HEK293 (cell line): ENCODE measurements around the gene CTAGE1.

Experiments
- CTCF ChIA-PET: fragments of 350-600 bp; formaldehyde crosslinking; extraction: SDS; loops from one replicate; lab custom pipeline; 2021; ENCODE audit warnings: antibody characterized with exemption; lab: Yijun Ruan, JAX
- POLR2A ChIA-PET: fragments of 300-600 bp; formaldehyde crosslinking; extraction: SDS; loops from one replicate; lab custom pipeline; 2020; ENCODE audit warnings: antibody characterized with exemption, inconsistent platforms; lab: Yijun Ruan, JAX
- H3K27ac ChIP-seq: fragments of 200-500 bp; sonication (Bioruptor generic); 2 replicates; pipeline ENCODE4 v1.5.1; 2014; ENCODE audit warnings: low read depth, low read length, control low read depth, inconsistent platforms; ENCODE audit errors: extremely low read depth
- H3K36me3 ChIP-seq, 2 experiments: fragments of 200-500 bp in 1 of 2; sonication (Bioruptor generic) in 1 of 2; 1 replicate in 1 of 2; 2 replicates in 1 of 2; pipeline ENCODE4 v1.5.1; 2014 to 2017; ENCODE audit warnings: inconsistent platforms in 2 of 2, low read length in 2 of 2; ENCODE audit not compliant: control insufficient read depth in 2 of 2, insufficient read depth in 1 of 2
- H3K4me1 ChIP-seq: fragments of 200-500 bp; sonication (Bioruptor generic); 2 replicates; pipeline ENCODE4 v1.5.1; 2014; ENCODE audit warnings: mild to moderate bottlenecking, low read length, inconsistent platforms; ENCODE audit not compliant: control insufficient read depth, insufficient read depth
- H3K4me3 ChIP-seq: 2 replicates; pipeline ENCODE4 v1.5.1; 2011; ENCODE audit warnings: low read depth, mild to moderate bottlenecking, control low read depth, low read length, moderate library complexity
- H3K9me3 ChIP-seq: fragments of 200-500 bp; sonication (Bioruptor generic); 2 replicates; pipeline ENCODE4 v1.5.1; 2014; ENCODE audit warnings: low read depth, low read length, inconsistent platforms; ENCODE audit not compliant: control insufficient read depth, insufficient read depth
- BCL11B ChIP-seq: fragments of 450-650 bp; formaldehyde crosslinking; IDR thresholded peaks from 2 replicates; pipeline ENCODE4 v1.5.1; 2016; ENCODE audit warnings: low read depth, missing biosample characterization, missing genetic modification characterization
- EGR2 ChIP-seq: fragments of 450-650 bp; formaldehyde crosslinking; IDR thresholded peaks from 2 replicates; pipeline ENCODE4 v1.5.1; 2016; ENCODE audit warnings: low read depth, missing biosample characterization, missing genetic modification characterization
- HOXA7 ChIP-seq: sonication (generic); formaldehyde crosslinking; IDR thresholded peaks from 2 replicates; pipeline ENCODE4 v1.8.1; 2022; ENCODE audit warnings: missing genetic modification reagents, borderline replicate concordance
- PRDM10 ChIP-seq: fragments of 450-650 bp; formaldehyde crosslinking; IDR thresholded peaks from 2 replicates; pipeline ENCODE4 v1.5.1; 2016; ENCODE audit warnings: missing biosample characterization, missing genetic modification characterization
- YY1 ChIP-seq: fragments of 450-650 bp; formaldehyde crosslinking; IDR thresholded peaks from 2 replicates; pipeline ENCODE4 v1.5.1; 2018; ENCODE audit warnings: missing biosample characterization, missing genetic modification characterization
- ZBTB1 ChIP-seq: fragments of 450-650 bp; formaldehyde crosslinking; IDR thresholded peaks from 2 replicates; pipeline ENCODE4 v1.5.1; 2016; ENCODE audit warnings: missing biosample characterization, missing genetic modification characterization
- ZBTB21 ChIP-seq: fragments of 450-650 bp; formaldehyde crosslinking; IDR thresholded peaks from 2 replicates; pipeline ENCODE4 v1.5.1; 2017; ENCODE audit warnings: missing biosample characterization, missing genetic modification characterization
- ZFP37 ChIP-seq: fragments of 450-650 bp; formaldehyde crosslinking; IDR thresholded peaks from 2 replicates; pipeline ENCODE4 v1.5.1; 2016; ENCODE audit warnings: missing biosample characterization, missing genetic modification characterization
- ZNF140 ChIP-seq: fragments of 450-650 bp; formaldehyde crosslinking; IDR thresholded peaks from 2 replicates; pipeline ENCODE4 v1.5.1; 2016; ENCODE audit warnings: missing biosample characterization, missing genetic modification characterization
- ZNF155 ChIP-seq: fragments of 450-650 bp; formaldehyde crosslinking; IDR thresholded peaks from 2 replicates; pipeline ENCODE4 v1.5.1; 2016; ENCODE audit warnings: missing biosample characterization, missing genetic modification characterization
- ZNF19 ChIP-seq: fragments of 450-650 bp; formaldehyde crosslinking; IDR thresholded peaks from 2 replicates; pipeline ENCODE4; 2016; ENCODE audit warnings: missing biosample characterization, missing genetic modification characterization, low read depth
- ZNF37A ChIP-seq: fragments of 450-650 bp; IDR thresholded peaks from 2 replicates; pipeline ENCODE4 v1.5.1; 2018; ENCODE audit warnings: missing biosample characterization, missing genetic modification characterization
- ZNF394 ChIP-seq: fragments of 450-650 bp; formaldehyde crosslinking; IDR thresholded peaks from 2 replicates; pipeline ENCODE4 v1.5.1; 2016; ENCODE audit warnings: missing biosample characterization, missing genetic modification characterization, mild to moderate bottlenecking, moderate library complexity, borderline replicate concordance
- ZNF398 ChIP-seq: fragments of 450-650 bp; formaldehyde crosslinking; IDR thresholded peaks from 2 replicates; pipeline ENCODE4 v1.5.1; 2017; ENCODE audit warnings: missing biosample characterization, missing genetic modification characterization
- ZNF530 ChIP-seq: fragments of 450-650 bp; formaldehyde crosslinking; IDR thresholded peaks from 2 replicates; pipeline ENCODE4 v1.5.1; 2016; ENCODE audit warnings: low read depth, missing biosample characterization, missing genetic modification characterization
- ZNF621 ChIP-seq: fragments of 450-650 bp; formaldehyde crosslinking; IDR thresholded peaks from 2 replicates; pipeline ENCODE4 v1.5.1; 2017; ENCODE audit warnings: missing biosample characterization, missing genetic modification characterization
- ZNF704 ChIP-seq: fragments of 450-650 bp; formaldehyde crosslinking; IDR thresholded peaks from 2 replicates; pipeline ENCODE4 v1.5.1; 2016; ENCODE audit warnings: missing biosample characterization, missing genetic modification characterization
- TF ChIP-seq, protein P1 (sequence below): fragments of 450-650 bp; formaldehyde crosslinking; IDR thresholded peaks from 2 replicates; pipeline ENCODE4 v1.5.1; 2016; ENCODE audit warnings: missing biosample characterization, missing genetic modification characterization, low read depth
- TF ChIP-seq, protein P2 (sequence below): fragments of 450-650 bp; formaldehyde crosslinking; conservative IDR thresholded peaks from 2 replicates; pipeline ENCODE4 v1.5.1; 2016; ENCODE audit warnings: low read depth, missing biosample characterization, missing genetic modification characterization
- TF ChIP-seq, protein P3 (sequence below): fragments of 450-650 bp; formaldehyde crosslinking; IDR thresholded peaks from 2 replicates; pipeline ENCODE4 v1.5.1; 2016; ENCODE audit warnings: missing biosample characterization, missing genetic modification characterization

Gene CTAGE1

DNA sequence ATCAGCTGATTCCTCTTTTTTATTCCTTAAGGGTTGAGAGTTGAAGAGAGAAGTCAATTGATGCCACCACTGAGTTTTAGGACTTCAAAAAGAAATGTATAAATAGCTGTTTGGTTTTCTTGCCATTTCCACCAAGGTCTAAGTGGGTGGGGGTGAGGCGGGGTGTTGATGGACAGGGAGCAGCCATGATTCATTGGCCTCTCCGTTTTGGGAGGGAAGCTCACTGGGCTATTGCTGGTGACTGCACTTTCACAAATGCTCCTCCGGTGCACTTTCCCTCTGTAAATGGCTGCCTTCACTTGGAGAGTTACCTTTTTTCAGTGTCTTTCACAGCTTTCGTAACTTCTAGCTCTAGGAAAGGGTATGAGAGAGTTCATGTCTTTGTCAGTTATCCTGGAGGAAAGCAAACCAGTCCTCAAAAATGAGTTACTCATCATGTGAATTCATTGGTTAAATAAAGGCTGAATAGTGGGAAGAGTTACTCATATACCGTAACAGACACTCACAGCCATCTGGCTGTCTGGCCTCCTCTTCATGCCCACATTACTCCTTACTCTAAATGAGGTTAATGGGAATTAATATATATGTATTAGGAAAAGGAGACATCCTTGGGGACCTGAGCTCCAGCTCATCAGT is 17.4 kb upstream of the CTAGE1 start:
- Histone ChIP-seq H3K4me1 (no peaks in the 10 kb centered on the region), H3K4me3 (no peak overlapping the region), H3K36me3 (no peaks in the 10 kb centered on the region), H3K9me3 (no peaks in the 10 kb centered on the region), H3K27ac (no peak overlapping the region)
- ChIA-PET CTCF (interaction anchor here (1.2 to 1.6 kb wide), 2 partner anchors 12 to 36 kb away, joined by 3 to 4 read pairs; no protein-coding TSS in a partner anchor), POLR2A (interaction anchor here (1.4 kb wide), 1 partner anchor 12 kb away, joined by 3 read pairs; no protein-coding TSS in a partner anchor)
- no peak for TF ChIP-seq ZNF37A (tag by site-specific recombination)
- TF ChIP-seq ZNF140 (tag by site-specific recombination) = no peak
- no peak for TF ChIP-seq ZNF704 (tag by site-specific recombination)
- no peak for TF ChIP-seq HOXA7
- no peak for TF ChIP-seq ZNF530 (tag by site-specific recombination)
- TF ChIP-seq, protein P1, sequence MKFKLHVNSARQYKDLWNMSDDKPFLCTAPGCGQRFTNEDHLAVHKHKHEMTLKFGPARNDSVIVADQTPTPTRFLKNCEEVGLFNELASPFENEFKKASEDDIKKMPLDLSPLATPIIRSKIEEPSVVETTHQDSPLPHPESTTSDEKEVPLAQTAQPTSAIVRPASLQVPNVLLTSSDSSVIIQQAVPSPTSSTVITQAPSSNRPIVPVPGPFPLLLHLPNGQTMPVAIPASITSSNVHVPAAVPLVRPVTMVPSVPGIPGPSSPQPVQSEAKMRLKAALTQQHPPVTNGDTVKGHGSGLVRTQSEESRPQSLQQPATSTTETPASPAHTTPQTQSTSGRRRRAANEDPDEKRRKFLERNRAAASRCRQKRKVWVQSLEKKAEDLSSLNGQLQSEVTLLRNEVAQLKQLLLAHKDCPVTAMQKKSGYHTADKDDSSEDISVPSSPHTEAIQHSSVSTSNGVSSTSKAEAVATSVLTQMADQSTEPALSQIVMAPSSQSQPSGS (tag by site-specific recombination) = no peak
- no peak for TF ChIP-seq ZFP37 (tag by site-specific recombination)
- TF ChIP-seq ZBTB1 (tag by site-specific recombination) = no peak
- TF ChIP-seq BCL11B (tag by site-specific recombination) = no peak
- TF ChIP-seq ZNF19 = no peak
- TF ChIP-seq, protein P2, sequence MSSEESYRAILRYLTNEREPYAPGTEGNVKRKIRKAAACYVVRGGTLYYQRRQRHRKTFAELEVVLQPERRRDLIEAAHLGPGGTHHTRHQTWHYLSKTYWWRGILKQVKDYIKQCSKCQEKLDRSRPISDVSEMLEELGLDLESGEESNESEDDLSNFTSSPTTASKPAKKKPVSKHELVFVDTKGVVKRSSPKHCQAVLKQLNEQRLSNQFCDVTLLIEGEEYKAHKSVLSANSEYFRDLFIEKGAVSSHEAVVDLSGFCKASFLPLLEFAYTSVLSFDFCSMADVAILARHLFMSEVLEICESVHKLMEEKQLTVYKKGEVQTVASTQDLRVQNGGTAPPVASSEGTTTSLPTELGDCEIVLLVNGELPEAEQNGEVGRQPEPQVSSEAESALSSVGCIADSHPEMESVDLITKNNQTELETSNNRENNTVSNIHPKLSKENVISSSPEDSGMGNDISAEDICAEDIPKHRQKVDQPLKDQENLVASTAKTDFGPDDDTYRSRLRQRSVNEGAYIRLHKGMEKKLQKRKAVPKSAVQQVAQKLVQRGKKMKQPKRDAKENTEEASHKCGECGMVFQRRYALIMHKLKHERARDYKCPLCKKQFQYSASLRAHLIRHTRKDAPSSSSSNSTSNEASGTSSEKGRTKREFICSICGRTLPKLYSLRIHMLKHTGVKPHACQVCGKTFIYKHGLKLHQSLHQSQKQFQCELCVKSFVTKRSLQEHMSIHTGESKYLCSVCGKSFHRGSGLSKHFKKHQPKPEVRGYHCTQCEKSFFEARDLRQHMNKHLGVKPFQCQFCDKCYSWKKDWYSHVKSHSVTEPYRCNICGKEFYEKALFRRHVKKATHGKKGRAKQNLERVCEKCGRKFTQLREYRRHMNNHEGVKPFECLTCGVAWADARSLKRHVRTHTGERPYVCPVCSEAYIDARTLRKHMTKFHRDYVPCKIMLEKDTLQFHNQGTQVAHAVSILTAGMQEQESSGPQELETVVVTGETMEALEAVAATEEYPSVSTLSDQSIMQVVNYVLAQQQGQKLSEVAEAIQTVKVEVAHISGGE (tag by site-specific recombination) = no peak
- no peak for TF ChIP-seq ZNF621 (tag by site-specific recombination)
- no peak for TF ChIP-seq ZNF398 (tag by site-specific recombination)

DNA sequence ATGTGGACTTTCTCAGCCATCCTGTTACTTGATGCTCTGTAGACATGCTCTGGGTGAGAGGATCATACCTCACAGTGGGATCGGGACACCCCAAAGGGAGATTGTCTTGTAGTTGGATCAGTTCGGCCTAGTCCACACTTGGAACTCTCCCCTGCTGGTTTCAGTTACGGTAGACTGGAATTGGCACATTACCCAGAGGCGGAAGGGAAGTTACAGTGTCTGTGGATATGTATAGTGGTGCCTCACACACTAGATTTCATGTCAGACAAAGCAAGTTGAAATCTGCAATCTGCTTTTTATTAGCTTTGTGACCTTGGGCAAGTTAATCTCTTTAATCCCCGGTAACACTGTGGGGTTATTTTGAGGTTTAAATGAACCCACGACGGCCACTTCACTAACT is 16.2 kb upstream of the CTAGE1 start:
- Histone ChIP-seq H3K4me1 (no peaks in the 10 kb centered on the region), H3K4me3 (no peak overlapping the region), H3K36me3 (no peaks in the 10 kb centered on the region), H3K9me3 (no peaks in the 10 kb centered on the region), H3K27ac (no peak overlapping the region)
- POLR2A ChIA-PET = no interaction called here
- CTCF ChIA-PET = interaction anchor here (0.6 to 1.2 kb wide), 3 partner anchors 35 to 401 kb away, joined by 3 read pairs; no protein-coding TSS in a partner anchor
- TF ChIP-seq ZNF155 (tag by site-specific recombination) (no peak), EGR2 (no peak), ZNF394 (no peak), PRDM10 (tag by site-specific recombination) (no peak), YY1 (no peak), ZBTB21 (tag by site-specific recombination) (no peak)
- TF ChIP-seq, protein P3, sequence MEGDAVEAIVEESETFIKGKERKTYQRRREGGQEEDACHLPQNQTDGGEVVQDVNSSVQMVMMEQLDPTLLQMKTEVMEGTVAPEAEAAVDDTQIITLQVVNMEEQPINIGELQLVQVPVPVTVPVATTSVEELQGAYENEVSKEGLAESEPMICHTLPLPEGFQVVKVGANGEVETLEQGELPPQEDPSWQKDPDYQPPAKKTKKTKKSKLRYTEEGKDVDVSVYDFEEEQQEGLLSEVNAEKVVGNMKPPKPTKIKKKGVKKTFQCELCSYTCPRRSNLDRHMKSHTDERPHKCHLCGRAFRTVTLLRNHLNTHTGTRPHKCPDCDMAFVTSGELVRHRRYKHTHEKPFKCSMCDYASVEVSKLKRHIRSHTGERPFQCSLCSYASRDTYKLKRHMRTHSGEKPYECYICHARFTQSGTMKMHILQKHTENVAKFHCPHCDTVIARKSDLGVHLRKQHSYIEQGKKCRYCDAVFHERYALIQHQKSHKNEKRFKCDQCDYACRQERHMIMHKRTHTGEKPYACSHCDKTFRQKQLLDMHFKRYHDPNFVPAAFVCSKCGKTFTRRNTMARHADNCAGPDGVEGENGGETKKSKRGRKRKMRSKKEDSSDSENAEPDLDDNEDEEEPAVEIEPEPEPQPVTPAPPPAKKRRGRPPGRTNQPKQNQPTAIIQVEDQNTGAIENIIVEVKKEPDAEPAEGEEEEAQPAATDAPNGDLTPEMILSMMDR (tag by site-specific recombination) = no peak
